Activated naive CD4-positive, alpha-beta T cell treated with anti-CD3 and anti-CD28 coated beads, Interleukin-2, amount 10 ng/mL, durations not matched to agents 7 days and 5 days (primary cell): ENCODE results near the gene ZIC3.

ENCODE experiments used
- CTCF ChIA-PET: fragments of 350-600 bp; sonication (Branson Sonifier 250); formaldehyde crosslinking; loops from one replicate; lab custom pipeline; 2021; ENCODE audit warnings: antibody characterized with exemption; lab: Charles Lee
- DNase-seq: peaks from one replicate; pipeline ENCODE4 v3.0.0-alpha.2; 2020
- H3K27ac Mint-ChIP-seq: one replicate; pipeline ENCODE4 v1.8.0; 2021; ENCODE audit warnings: mild to moderate bottlenecking, moderate library complexity, mixed read lengths
- H3K27me3 Mint-ChIP-seq: one replicate; pipeline ENCODE4 v1.8.0; 2021; ENCODE audit warnings: mild to moderate bottlenecking, mixed read lengths
- H3K36me3 Mint-ChIP-seq: one replicate; pipeline ENCODE4 v1.8.0; 2021; ENCODE audit warnings: mixed read lengths
- H3K4me1 Mint-ChIP-seq: one replicate; pipeline ENCODE4 v1.8.0; 2021; ENCODE audit warnings: mixed read lengths
- H3K4me3 Mint-ChIP-seq: one replicate; pipeline ENCODE4 v1.8.0; 2021; ENCODE audit warnings: mild to moderate bottlenecking, moderate library complexity, mixed read lengths
- H3K9me3 Mint-ChIP-seq: one replicate; pipeline ENCODE4 v1.8.0; 2021; ENCODE audit warnings: mixed read lengths

Gene ZIC3

DNA sequence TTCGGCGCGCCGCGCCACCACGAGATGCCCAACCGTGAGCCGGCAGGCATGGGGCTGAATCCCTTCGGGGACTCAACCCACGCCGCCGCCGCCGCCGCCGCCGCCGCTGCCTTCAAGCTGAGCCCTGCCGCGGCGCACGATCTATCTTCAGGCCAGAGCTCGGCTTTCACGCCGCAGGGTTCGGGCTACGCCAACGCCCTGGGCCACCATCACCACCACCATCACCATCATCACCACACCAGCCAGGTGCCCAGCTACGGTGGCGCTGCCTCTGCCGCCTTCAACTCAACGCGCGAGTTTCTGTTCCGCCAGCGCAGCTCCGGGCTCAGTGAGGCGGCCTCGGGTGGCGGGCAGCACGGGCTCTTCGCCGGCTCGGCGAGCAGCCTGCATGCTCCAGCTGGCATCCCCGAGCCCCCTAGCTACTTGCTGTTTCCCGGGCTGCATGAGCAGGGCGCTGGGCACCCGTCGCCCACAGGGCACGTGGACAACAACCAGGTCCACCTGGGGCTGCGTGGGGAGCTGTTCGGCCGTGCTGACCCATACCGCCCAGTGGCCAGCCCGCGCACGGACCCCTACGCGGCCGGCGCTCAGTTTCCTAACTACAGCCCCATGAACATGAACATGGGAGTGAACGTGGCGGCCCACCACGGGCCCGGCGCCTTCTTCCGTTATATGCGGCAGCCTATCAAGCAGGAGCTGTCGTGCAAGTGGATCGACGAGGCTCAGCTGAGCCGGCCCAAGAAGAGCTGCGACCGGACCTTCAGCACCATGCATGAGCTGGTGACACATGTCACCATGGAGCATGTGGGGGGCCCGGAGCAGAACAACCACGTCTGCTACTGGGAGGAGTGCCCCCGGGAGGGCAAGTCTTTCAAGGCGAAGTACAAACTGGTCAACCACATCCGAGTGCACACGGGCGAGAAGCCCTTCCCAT lies 1.1 kb downstream of the ZIC3 start:
- Mint-ChIP-seq H3K4me3 (peak overlapping the region; percentile 38), H3K27me3 (peaks cover 84% of the 10 kb centered on the region), H3K36me3 (peaks cover 5% of the 10 kb centered on the region), H3K27ac (peak overlapping the region; percentile 33), H3K4me1 (peaks cover 8% of the 10 kb centered on the region), H3K9me3 (peaks cover 4% of the 10 kb centered on the region)
- CTCF ChIA-PET: no interaction called here
- DNase-seq: no peak

DNA sequence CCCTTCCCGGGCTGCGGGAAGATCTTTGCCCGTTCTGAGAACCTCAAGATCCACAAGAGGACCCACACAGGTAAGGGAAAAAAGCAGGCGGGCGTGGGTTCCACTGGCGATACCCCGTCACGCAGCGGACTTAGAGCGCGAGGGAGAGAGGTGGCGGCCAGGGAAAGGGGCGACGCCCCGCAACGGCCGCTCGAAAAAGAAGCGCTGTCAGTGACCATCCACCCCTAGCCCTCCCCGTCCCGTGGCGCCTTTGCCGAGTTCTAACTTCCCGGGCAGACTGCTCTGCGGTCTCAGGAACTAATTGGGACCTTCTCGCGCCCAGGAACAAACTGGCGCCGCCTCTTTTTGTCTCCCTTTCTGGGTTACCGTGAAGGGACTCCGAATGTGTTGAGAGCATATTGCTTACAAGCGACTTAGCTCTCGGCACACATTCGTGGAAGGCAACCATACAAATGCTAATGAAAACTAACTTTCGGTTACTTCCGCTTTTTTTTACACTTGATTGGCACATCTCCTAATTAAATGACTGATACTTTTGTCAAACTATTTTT lies 1.8 kb downstream of the ZIC3 start:
- H3K4me1 Mint-ChIP-seq: peaks cover 8% of the 10 kb centered on the region
- peaks cover 82% of the 10 kb centered on the region for H3K27me3 Mint-ChIP-seq
- CTCF ChIA-PET: no interaction called here
- no peak overlapping the region for H3K27ac Mint-ChIP-seq
- H3K9me3 Mint-ChIP-seq: peaks cover 4% of the 10 kb centered on the region
- H3K36me3 Mint-ChIP-seq: peaks cover 5% of the 10 kb centered on the region
- no peak overlapping the region for H3K4me3 Mint-ChIP-seq
- DNase-seq: no peak

DNA sequence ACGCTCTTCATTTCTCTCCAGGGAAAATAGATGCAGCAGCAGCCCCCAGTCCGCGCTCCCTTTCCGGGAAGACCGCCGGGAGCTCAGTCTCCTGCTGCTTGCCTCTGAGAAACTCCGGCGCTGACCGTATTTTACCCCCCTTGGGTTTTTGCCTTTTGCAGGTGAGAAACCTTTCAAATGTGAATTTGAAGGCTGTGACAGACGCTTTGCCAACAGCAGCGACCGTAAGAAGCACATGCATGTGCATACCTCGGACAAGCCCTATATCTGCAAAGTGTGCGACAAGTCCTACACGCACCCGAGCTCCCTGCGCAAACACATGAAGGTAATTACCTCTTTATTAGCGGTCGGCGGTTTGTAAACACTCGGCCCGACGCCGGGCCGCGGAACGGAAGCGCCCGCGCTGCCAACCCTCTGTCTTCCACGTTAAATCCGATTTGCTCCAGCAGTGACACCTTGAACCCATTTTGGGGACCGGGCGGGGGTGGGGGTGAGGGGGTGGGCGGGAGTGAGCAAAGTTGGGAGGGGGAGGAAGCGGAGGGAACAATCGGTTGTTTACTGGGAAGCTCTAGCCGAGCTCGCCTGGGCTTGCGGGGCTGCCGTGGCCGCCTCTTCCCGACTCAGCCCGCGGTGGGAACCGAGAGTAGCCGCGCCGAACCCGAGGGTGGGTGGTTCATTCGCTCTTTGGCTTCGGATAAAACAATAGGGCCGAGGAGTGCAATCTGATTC lies 3.0 kb downstream of the ZIC3 start:
- no peak overlapping the region for H3K4me3 Mint-ChIP-seq
- peaks cover 82% of the 10 kb centered on the region for H3K27me3 Mint-ChIP-seq
- H3K36me3 Mint-ChIP-seq: peaks cover 5% of the 10 kb centered on the region
- peaks cover 8% of the 10 kb centered on the region for H3K4me1 Mint-ChIP-seq
- H3K27ac Mint-ChIP-seq: peak overlapping the region; percentile 55
- no peak for DNase-seq
- CTCF ChIA-PET: no interaction called here
- H3K9me3 Mint-ChIP-seq: peaks cover 4% of the 10 kb centered on the region

GRCh38 chrX:137569470-137569891 lies 3.6 kb downstream of the ZIC3 start:
- Mint-ChIP-seq H3K4me3 (no peak overlapping the region), H3K4me1 (peaks cover 8% of the 10 kb centered on the region), H3K27me3 (peaks cover 81% of the 10 kb centered on the region), H3K36me3 (peaks cover 5% of the 10 kb centered on the region), H3K9me3 (peaks cover 4% of the 10 kb centered on the region), H3K27ac (peak overlapping the region; percentile 24)
- CTCF ChIA-PET: no interaction called here
- no peak for DNase-seq

DNA sequence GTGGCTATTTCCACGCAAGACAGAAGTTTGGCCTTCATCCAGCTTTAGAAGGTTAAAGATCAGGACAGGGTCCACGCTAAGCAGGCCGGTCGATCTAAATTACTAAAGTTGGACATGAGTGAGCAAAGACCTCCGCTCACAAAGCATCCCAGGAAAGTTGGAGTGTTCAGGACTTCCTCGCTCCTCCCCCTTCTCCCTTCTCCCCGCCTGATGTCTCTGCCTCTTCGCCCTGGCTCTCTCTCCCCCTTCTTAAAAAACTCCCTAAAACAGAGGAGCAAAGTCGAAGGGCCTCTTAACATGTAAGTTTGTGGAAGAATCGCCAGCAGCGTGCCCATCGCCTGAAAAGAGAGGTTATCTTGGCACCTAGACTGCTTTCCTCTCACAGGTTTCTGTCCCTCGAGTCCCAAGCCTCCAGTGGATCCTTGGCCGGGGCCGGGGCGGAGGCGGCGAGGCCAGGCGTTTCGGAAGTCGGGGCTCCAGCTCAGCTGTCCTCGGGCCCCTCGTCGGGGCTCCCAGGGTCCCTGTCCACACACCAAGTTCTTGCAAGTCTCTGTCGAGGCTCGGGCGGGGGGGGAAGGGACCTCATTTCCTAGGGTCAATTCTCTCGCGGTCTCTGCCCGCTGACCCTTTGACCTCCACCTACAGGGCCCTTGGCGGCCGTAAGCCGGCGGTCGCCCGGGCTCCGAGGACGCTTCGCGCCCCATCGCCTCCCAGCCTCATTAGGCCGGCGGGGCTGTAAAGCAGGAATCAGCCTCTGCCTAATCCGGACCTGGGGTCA lies 7.6 kb downstream of the ZIC3 start:
- Mint-ChIP-seq H3K4me1 (no peaks in the 10 kb centered on the region), H3K4me3 (no peak overlapping the region), H3K36me3 (peaks cover 1% of the 10 kb centered on the region), H3K9me3 (no peaks in the 10 kb centered on the region), H3K27me3 (peaks cover 64% of the 10 kb centered on the region), H3K27ac (no peak overlapping the region)
- no peak for DNase-seq
- CTCF ChIA-PET: no interaction called here

DNA sequence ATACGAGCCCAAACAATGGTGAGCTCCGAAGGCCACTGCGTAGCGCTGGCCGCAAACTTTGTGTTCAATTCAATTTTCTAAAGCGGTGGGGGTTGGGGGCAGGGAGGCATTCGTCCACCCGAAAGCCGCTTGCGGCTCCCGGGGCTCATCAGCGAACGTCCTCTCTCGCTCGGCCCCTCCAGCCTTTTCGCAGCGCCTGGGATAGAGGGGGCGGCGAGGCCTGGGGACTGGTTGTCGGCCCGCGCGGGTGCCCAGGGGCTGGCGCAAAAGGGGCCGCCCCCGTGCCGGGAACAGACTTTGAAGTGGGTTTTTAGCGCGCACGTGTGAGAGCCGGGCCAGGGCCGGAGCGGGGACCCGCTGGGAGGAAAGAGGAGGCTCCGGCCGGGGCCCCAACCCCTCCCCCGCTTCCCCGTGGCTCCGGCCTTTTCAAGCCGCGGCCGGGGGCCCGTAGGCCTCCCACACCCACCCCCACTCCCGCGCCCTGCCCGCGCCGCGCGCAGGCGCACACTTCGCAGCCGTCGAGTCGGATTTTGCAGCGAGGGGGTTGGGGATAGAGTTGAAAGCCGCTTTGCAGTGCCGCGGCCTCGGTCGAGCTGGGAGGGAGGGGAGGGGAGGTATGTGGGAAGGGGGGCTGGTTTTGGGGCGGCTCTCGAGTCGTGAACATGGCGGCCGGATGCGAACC lies 8.3 kb downstream of the ZIC3 start:
- no peaks in the 10 kb centered on the region for H3K9me3 Mint-ChIP-seq
- no peak overlapping the region for H3K4me3 Mint-ChIP-seq
- DNase-seq: no peak
- peaks cover 57% of the 10 kb centered on the region for H3K27me3 Mint-ChIP-seq
- CTCF ChIA-PET: no interaction called here
- H3K4me1 Mint-ChIP-seq: no peaks in the 10 kb centered on the region
- no peak overlapping the region for H3K27ac Mint-ChIP-seq
- H3K36me3 Mint-ChIP-seq: peaks cover 1% of the 10 kb centered on the region

GRCh38 chrX:137574784-137575293 lies 8.9 kb downstream of the ZIC3 start:
- H3K9me3 Mint-ChIP-seq: no peaks in the 10 kb centered on the region
- no peaks in the 10 kb centered on the region for H3K4me1 Mint-ChIP-seq
- no peak overlapping the region for H3K4me3 Mint-ChIP-seq
- H3K27me3 Mint-ChIP-seq: peaks cover 51% of the 10 kb centered on the region
- CTCF ChIA-PET: no interaction called here
- peaks cover under 1% of the 10 kb centered on the region for H3K36me3 Mint-ChIP-seq
- H3K27ac Mint-ChIP-seq: no peak overlapping the region
- DNase-seq: no peak

- H3K4me1 Mint-ChIP-seq: no peaks in the 10 kb centered on the region
- CTCF ChIA-PET: no interaction called here
- no peak for DNase-seq
These were observed 9.8 kb downstream of the ZIC3 start for GRCh38 chrX:137575596-137576255.

GRCh38 chrX:137587151-137587550 lies 21.2 kb downstream of the ZIC3 start:
- Mint-ChIP-seq H3K4me1 (no peaks in the 10 kb centered on the region), H3K27me3 (no peaks in the 10 kb centered on the region), H3K27ac (no peak overlapping the region), H3K4me3 (no peak overlapping the region), H3K36me3 (no peaks in the 10 kb centered on the region), H3K9me3 (no peaks in the 10 kb centered on the region)
- CTCF ChIA-PET: no interaction called here
- DNase-seq: no peak

More at GRCh38 chrX:137575596-137576255, 9.8 kb downstream of the ZIC3 start:
- Mint-ChIP-seq H3K4me3 (no peak overlapping the region), H3K9me3 (no peaks in the 10 kb centered on the region), H3K36me3 (no peaks in the 10 kb centered on the region), H3K27me3 (peaks cover 45% of the 10 kb centered on the region), H3K27ac (no peak overlapping the region)

DNA sequence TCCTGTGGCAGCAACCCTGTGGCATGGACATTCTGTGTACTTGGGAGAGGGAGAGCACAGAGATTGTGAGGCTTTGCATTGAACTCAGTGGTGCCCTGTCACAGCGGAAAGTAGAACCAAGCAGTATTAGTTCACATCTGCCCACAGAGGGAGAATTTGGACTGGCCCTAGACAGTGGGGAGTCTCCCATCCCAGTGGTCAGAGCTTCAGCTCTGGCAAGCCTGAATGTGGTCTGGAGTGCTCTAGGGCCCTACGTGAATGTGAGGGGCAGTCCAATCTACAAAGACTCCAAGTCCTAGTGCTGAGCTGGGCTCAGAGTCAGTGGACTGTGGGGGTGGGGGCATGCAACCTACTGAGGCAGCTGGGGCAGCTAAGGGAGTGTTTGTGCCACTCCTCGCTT lies 34.8 kb downstream of the ZIC3 start:
- CTCF ChIA-PET: no interaction called here
- Mint-ChIP-seq H3K27me3 (no peaks in the 10 kb centered on the region), H3K9me3 (no peaks in the 10 kb centered on the region), H3K4me3 (no peak overlapping the region), H3K36me3 (no peaks in the 10 kb centered on the region), H3K4me1 (no peaks in the 10 kb centered on the region), H3K27ac (no peak overlapping the region)
- no peak for DNase-seq
